Fibroblast of mammary gland (primary cell): ENCODE results near the gene ZNF334.

Source experiments
- DNase-seq: peaks from one replicate; pipeline ENCODE4 v3.0.0-alpha.2; 2010; ENCODE audit warnings: low read depth
- H3K4me3 ChIP-seq: 2 replicates; pipeline ENCODE4 v1.5.1; 2011; ENCODE audit warnings: low read depth, mild to moderate bottlenecking, low read length, moderate library complexity; ENCODE audit not compliant: control insufficient read depth
- TF ChIP-seq, protein P1 (sequence below): conservative IDR thresholded peaks from 2 replicates; pipeline ENCODE4 v1.5.1; 2011; ENCODE audit warnings: low read depth, low read length, inconsistent platforms; ENCODE audit not compliant: control insufficient read depth, insufficient read depth

ZNF334 gene

DNA sequence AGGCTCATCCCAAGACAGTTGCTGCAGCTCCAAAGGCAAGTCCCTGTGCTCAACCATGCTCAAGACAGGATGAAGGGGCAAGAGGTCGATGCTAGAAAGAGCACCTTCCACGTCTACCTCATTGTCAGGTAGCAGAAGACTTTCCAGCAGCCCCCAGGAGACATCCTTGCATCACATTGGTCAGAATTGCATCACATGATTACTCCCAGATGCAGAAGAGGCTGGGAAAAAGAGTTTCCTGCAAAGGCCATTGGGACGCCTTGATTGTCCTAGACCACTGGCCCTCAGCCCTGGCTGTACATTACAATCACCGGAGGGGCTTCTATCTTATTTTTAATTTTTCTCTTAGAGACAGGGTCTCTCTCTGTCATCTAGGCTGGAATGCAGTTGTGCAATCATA is 17.3 kb upstream of the ZNF334 start:
- no peak overlapping the region for H3K4me3 ChIP-seq
- no peak for DNase-seq
- TF ChIP-seq, protein P1, sequence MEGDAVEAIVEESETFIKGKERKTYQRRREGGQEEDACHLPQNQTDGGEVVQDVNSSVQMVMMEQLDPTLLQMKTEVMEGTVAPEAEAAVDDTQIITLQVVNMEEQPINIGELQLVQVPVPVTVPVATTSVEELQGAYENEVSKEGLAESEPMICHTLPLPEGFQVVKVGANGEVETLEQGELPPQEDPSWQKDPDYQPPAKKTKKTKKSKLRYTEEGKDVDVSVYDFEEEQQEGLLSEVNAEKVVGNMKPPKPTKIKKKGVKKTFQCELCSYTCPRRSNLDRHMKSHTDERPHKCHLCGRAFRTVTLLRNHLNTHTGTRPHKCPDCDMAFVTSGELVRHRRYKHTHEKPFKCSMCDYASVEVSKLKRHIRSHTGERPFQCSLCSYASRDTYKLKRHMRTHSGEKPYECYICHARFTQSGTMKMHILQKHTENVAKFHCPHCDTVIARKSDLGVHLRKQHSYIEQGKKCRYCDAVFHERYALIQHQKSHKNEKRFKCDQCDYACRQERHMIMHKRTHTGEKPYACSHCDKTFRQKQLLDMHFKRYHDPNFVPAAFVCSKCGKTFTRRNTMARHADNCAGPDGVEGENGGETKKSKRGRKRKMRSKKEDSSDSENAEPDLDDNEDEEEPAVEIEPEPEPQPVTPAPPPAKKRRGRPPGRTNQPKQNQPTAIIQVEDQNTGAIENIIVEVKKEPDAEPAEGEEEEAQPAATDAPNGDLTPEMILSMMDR = no peak

DNA sequence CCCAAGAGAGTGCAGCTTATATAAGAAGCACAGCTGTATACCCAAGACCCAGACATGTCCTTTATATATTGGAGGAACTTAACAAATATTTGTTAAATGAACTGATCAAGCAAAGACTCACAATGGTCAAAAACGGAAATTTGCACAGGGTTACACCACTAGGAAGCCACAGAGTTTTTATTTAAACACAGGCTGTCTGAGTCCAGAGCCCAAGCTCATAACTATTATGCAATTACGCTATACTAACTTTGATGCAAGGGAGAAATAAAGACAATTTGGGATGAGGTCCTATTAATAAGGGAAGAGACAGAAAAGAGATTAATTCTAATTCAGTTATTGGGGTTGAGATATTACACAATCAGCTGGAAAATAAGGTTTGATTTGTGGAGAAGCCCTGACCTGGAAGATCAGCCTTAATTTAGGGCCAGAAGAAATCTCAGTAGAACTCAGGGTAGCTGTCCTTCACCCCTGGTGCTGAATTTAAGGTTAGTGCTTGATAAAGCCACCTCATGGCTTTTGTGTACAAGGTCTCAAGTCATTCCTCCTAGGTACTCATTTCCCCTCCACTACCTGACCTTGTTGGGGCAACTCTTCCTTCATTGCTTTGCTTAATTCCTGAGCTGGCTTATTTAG is 10.5 kb upstream of the ZNF334 start:
- TF ChIP-seq, protein P1 = no peak

DNA sequence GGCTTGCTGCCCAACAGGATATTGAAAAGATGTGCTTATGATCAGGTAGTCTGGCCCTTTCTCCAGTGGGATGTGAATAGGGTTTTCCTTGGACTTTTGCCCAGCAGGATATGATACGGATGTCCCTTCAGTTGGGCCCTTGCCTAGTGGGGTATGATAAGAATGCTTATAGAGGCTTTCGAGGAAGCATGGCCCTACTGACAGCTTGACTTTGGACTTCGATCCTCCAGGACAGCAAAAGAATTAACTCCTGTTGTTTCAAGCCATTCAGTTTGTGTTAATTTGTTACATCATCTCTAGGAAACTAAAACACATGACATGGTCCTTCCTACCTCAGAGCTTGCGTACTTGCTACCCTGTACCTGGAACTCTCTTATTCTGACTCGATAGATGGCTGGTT is 9.7 kb upstream of the ZNF334 start:
- DNase-seq = no peak
- TF ChIP-seq, protein P1 = no peak
- H3K4me3 ChIP-seq = no peak overlapping the region

More for the DNA sequence above, 10.5 kb upstream of the ZNF334 start:
- H3K4me3 ChIP-seq = no peak overlapping the region
- peak; percentile 20 for DNase-seq

DNA sequence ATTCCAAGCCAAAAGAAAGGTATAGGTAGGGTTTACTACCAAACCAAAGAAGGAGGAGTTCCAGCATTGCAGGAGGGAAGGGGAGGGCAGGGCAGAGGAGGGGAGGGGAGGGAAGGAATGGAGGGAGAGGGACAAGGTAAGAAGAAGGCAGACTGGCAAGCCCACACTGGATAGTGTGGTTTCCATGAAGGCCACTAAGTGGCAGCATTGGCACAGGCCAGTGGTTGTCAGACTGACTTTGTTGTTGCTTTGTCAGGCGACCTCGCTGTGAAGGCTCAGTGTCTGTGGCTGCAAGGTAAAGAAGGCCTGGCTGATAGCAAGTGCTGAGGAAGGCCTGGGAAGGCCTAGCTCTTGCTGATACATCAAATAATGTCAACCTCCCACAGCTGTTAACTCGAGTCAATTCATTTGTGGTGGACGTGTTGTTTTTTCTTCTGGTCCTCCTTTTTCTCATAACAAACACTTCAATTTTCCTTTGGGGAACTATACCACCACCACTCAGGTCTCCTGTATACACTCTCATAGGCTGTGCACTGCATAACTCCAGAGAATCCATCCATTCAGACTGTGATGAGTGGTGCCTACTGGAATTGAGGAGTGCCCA is 7.7 kb upstream of the ZNF334 start:
- TF ChIP-seq, protein P1 = peak; percentile 78
- H3K4me3 ChIP-seq = no peak overlapping the region
- peak; percentile 67 for DNase-seq

DNA sequence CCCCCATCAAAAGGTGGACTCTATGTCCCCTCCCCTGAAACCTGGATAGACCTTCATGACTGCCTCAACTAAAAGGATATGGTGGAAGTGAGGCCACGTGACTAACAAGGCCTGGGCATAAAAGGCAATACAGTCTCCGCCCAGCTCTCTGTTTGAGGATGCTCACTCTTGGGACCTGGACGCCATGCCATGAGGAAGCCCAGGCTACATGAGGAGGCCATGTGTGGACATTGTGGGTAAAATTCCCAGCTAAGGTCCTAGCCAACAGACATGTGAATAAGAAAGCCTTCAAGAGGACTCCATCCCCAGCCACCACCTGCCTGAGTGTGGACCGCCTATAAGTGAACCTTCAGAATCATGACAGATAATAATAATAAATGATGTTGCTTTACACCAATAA is 7.2 kb upstream of the ZNF334 start:
- no peak overlapping the region for H3K4me3 ChIP-seq
- DNase-seq = no peak
- TF ChIP-seq, protein P1 = no peak

DNA sequence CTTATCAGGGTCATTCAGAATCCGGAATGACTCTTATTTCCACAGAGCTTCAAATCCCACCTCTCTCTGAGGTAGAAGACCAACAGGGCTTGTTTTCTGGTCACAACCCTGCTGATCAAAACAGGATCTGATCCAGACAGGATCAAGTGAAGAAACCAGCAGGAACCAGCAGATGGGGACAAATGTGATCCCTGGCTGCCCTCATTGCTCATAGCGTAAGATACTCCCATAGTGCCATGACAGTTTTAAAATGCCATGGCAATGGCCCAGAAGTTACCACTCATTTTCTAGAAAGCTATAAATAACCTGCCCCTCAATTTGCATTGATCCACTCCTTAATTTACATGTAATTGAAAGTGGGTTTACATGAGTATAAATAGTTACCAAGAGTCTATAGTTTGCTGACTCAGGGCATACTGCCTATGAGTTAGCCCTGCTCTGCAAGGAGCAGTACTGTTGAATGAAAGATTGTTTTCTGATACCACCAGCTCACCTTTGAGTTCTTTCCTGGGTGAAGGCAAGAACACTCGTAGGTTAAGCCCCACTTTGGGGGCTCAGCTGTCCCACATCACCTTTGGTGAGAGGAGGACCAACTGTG is 6.2 kb upstream of the ZNF334 start:
- TF ChIP-seq, protein P1 = no peak
- H3K4me3 ChIP-seq = no peak overlapping the region
- DNase-seq = no peak
